Measurements from ENCODE around the gene SCAF8. TPM values are rescaled to one million over a fixed set of nuclear protein-coding genes. Genes with fewer than 3 reads are reported as not detected.

The SCAF8 gene
- total RNA-seq, 2 donors from 2014 or later, result 42.0 to 53.5 TPM

- WGBS, result 90% methylated on average over 4 of the region's 4 CpGs
- intact Hi-C loops (cut with DNase I), result no loop called here
Observed at GRCh38 chr6:154690857-154691256, 42.4 kb upstream of the SCAF8 start.

GRCh38 chr6:154696661-154697060 is 36.6 kb upstream of the SCAF8 start:
- Histone ChIP-seq H3K4me3 (no peak overlapping the region), H3K27ac (no peak overlapping the region), H3K27me3 (replicated peaks; ENCODE audit: insufficient read depth) (no peaks in the 10 kb centered on the region), H3K9me3 (no peaks in the 10 kb centered on the region), H3K36me3 (no peaks in the 10 kb centered on the region), H3K4me1 (replicated peaks) (no peaks in the 10 kb centered on the region)
- WGBS, result 91% methylated on average over 1 of the region's 1 CpG
- intact Hi-C loops (cut with DNase I), result no loop called here
- no peak for DNase-seq (ENCODE audit: low spot score)
- TF ChIP-seq CTCF (IDR thresholded peaks at IDR 0.05) (no peak), POLR2AphosphoS5 (IDR thresholded peaks at IDR 0.05) (no peak), POLR2A (IDR thresholded peaks at IDR 0.05) (no peak)

More at GRCh38 chr6:154690857-154691256, 42.4 kb upstream of the SCAF8 start:
- DNase-seq (ENCODE audit: low spot score), result no peak
- Histone ChIP-seq H3K27me3 (replicated peaks; ENCODE audit: insufficient read depth) (no peaks in the 10 kb centered on the region), H3K4me1 (replicated peaks) (no peaks in the 10 kb centered on the region), H3K9me3 (no peaks in the 10 kb centered on the region), H3K27ac (no peak overlapping the region), H3K36me3 (no peaks in the 10 kb centered on the region), H3K4me3 (no peak overlapping the region)
- no peak for TF ChIP-seq POLR2AphosphoS5 (IDR thresholded peaks at IDR 0.05)
- TF ChIP-seq POLR2A (IDR thresholded peaks at IDR 0.05), result no peak
- TF ChIP-seq CTCF (IDR thresholded peaks at IDR 0.05), result no peak

GRCh38 chr6:154703124-154703523 is 30.1 kb upstream of the SCAF8 start:
- no peaks in the 10 kb centered on the region for H3K9me3 ChIP-seq
- DNase-seq (ENCODE audit: low spot score), result no peak
- intact Hi-C loops (cut with DNase I), result no loop called here
- H3K4me1 ChIP-seq (replicated peaks), result no peaks in the 10 kb centered on the region
- 67% methylated on average over 4 of the region's 4 CpGs for WGBS
- no peak overlapping the region for H3K4me3 ChIP-seq
- H3K27me3 ChIP-seq (replicated peaks; ENCODE audit: insufficient read depth), result no peaks in the 10 kb centered on the region
- no peak overlapping the region for H3K27ac ChIP-seq
- no peak for TF ChIP-seq CTCF (IDR thresholded peaks at IDR 0.05)
- no peak for TF ChIP-seq POLR2A (IDR thresholded peaks at IDR 0.05)
- TF ChIP-seq POLR2AphosphoS5 (IDR thresholded peaks at IDR 0.05), result no peak
- H3K36me3 ChIP-seq, result no peaks in the 10 kb centered on the region

- TF ChIP-seq POLR2AphosphoS5 (IDR thresholded peaks at IDR 0.05), result no peak
- Histone ChIP-seq H3K36me3 (no peaks in the 10 kb centered on the region), H3K4me1 (replicated peaks) (no peaks in the 10 kb centered on the region), H3K9me3 (no peaks in the 10 kb centered on the region), H3K4me3 (no peak overlapping the region), H3K27me3 (replicated peaks; ENCODE audit: insufficient read depth) (no peaks in the 10 kb centered on the region), H3K27ac (no peak overlapping the region)
- intact Hi-C loops (cut with DNase I), result no loop called here
- no peak for DNase-seq (ENCODE audit: low spot score)
- 64% methylated on average over 8 of the region's 8 CpGs for WGBS
Observed at GRCh38 chr6:154705471-154706113, 27.6 kb upstream of the SCAF8 start.

GRCh38 chr6:154706389-154706788 is 26.8 kb upstream of the SCAF8 start:
- 82% methylated on average over 2 of the region's 2 CpGs for WGBS
- H3K27ac ChIP-seq, result no peak overlapping the region
- no peaks in the 10 kb centered on the region for H3K4me1 ChIP-seq (replicated peaks)
- H3K27me3 ChIP-seq (replicated peaks; ENCODE audit: insufficient read depth), result no peaks in the 10 kb centered on the region
- intact Hi-C loops (cut with DNase I), result no loop called here
- no peaks in the 10 kb centered on the region for H3K9me3 ChIP-seq
- H3K4me3 ChIP-seq, result no peak overlapping the region
- H3K36me3 ChIP-seq, result no peaks in the 10 kb centered on the region
- TF ChIP-seq POLR2AphosphoS5 (IDR thresholded peaks at IDR 0.05) (no peak), CTCF (IDR thresholded peaks at IDR 0.05) (no peak), POLR2A (IDR thresholded peaks at IDR 0.05) (no peak)
- no peak for DNase-seq (ENCODE audit: low spot score)
